GM10248 (cell line): Measurements from ENCODE around the gene ACYP2.
"Not testable (repeated sequence)": the region's sequence is repeated elsewhere in the genome, so short reads cannot be mapped to it uniquely, and the experiment has no call there.

Experiments
- CTCF ChIA-PET: fragments of 300-600 bp; sonication (Branson Sonifier 250); formaldehyde crosslinking; extraction: SDS; loops from one replicate; lab custom pipeline; 2021; ENCODE audit warnings: antibody characterized with exemption; lab: Yijun Ruan, JAX
- POLR2A ChIA-PET: fragments of 350-650 bp; sonication (Branson Sonifier 250); formaldehyde crosslinking; extraction: SDS; loops from one replicate; lab custom pipeline; 2020; ENCODE audit warnings: antibody characterized with exemption; lab: Yijun Ruan, JAX
- DNase-seq: peaks from one replicate; pipeline ENCODE4 v3.0.0; 2012; ENCODE audit errors: extremely low spot score
- TF ChIP-seq, protein P1 (sequence below): IDR thresholded peaks from 2 replicates; pipeline ENCODE4 v1.5.1; 2012; ENCODE audit warnings: mild to moderate bottlenecking, low read depth; ENCODE audit errors: extremely low read depth, missing control alignments, control extremely low read depth

The ACYP2 gene

GRCh38 chr2:54285451-54285850, 170.0 kb downstream of the ACYP2 start:
- no peak for DNase-seq
- ChIA-PET POLR2A (no interaction called here), CTCF (interaction anchor here (1.1 kb wide), 1 partner anchor 8 kb away, joined by 3 read pairs; no protein-coding TSS in a partner anchor)
- TF ChIP-seq, protein P1, sequence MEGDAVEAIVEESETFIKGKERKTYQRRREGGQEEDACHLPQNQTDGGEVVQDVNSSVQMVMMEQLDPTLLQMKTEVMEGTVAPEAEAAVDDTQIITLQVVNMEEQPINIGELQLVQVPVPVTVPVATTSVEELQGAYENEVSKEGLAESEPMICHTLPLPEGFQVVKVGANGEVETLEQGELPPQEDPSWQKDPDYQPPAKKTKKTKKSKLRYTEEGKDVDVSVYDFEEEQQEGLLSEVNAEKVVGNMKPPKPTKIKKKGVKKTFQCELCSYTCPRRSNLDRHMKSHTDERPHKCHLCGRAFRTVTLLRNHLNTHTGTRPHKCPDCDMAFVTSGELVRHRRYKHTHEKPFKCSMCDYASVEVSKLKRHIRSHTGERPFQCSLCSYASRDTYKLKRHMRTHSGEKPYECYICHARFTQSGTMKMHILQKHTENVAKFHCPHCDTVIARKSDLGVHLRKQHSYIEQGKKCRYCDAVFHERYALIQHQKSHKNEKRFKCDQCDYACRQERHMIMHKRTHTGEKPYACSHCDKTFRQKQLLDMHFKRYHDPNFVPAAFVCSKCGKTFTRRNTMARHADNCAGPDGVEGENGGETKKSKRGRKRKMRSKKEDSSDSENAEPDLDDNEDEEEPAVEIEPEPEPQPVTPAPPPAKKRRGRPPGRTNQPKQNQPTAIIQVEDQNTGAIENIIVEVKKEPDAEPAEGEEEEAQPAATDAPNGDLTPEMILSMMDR = no peak

- DNase-seq = no peak
- ChIA-PET CTCF (no interaction called here), POLR2A (no interaction called here)
- TF ChIP-seq, protein P1 = no peak
Observed at GRCh38 chr2:54287532-54287931, 172.1 kb downstream of the ACYP2 start.

DNA sequence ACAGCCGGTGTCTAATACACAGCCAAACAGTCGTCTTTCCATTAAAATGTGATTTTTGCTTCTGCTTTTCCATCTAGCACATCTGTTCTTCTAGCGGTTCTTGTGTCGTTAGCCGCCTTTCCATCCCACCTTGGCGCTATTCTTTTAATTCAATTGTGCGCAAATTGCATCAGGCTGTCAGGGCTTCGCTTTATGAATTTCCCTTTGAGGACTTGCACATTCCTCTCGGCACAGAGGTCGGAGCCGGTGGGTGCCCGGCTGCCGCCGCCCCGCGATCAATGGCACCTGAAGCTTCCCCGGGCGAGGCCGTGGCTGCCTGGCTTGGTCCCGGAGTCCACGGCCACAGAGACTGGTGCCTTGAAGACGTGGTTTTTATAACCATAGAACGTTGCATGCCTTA, 174.5 kb downstream of the ACYP2 start:
- DNase-seq = no peak

DNA sequence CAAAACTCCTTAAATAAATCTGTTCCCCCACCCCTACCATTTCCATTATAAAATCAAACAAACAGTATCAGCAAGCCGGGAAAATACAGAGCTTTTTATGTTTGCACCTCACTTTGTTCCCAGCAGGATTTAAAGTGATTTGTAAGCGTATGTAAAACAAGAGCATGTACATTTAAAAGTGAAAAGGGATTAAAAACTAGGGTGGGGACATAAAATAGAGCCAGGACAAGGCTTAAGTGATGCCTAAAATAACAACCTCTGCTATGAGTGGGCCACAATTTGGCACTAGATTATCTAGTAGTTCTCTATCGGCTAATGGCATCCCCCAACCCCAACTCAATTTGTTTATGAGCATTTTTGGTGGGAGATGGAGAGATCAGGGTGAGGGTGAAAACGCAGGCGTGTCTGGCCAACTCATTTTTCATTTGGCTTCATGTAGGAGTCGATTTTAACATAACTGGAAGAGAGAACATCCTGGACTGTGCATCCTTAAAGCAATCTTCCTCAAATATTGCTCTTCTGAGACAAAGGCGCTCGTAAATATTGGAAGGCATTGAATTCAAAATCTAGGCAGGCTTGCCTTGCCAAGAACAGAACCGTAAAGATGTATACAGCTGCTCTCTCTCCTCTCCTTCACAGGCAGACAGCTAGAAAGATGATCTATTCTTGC, 175.1 kb downstream of the ACYP2 start:
- TF ChIP-seq, protein P1 = no peak
- ChIA-PET POLR2A (no interaction called here), CTCF (interaction anchor here (1.0 kb wide), 1 partner anchor 10 kb away, joined by 3 read pairs; no protein-coding TSS in a partner anchor)
- no peak for DNase-seq

More for the DNA sequence above, 174.5 kb downstream of the ACYP2 start:
- POLR2A ChIA-PET = no interaction called here
- CTCF ChIA-PET = no interaction called here
- TF ChIP-seq, protein P1 = no peak

GRCh38 chr2:54294665-54295064, 179.2 kb downstream of the ACYP2 start:
- DNase-seq, POLR2A ChIA-PET, CTCF ChIA-PET: not testable (repeated sequence)

GRCh38 chr2:54295911-54296310, 180.5 kb downstream of the ACYP2 start:
- CTCF ChIA-PET = no interaction called here
- no peak for DNase-seq
- TF ChIP-seq, protein P1 = no peak
- POLR2A ChIA-PET = no interaction called here

DNA sequence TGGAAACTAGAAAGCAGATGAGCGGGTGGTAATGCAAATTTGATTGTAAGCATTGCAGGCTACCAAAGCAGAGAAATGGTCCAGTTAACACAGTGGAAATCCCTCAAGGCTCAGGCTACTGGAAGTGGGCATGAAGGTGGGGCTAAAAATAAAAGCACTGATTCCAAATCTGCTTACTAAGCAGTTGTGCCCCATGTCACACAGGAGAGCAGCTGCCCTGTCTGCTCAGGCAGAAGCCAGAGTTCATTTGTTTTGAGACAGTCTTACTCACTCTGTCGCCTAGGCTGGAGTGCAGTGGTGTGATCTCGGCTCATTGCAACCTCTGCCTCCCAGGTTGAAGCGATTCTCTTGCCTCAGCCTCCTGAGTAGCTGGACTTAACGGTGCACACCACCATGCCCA, 183.1 kb downstream of the ACYP2 start:
- ChIA-PET CTCF (no interaction called here), POLR2A (no interaction called here)
- TF ChIP-seq, protein P1 = no peak
- no peak for DNase-seq
